Uterus (tissue), 2 donors: ENCODE results near the gene IL12B.

ENCODE experiments used
- CTCF ChIP-seq, 4 experiments: fragments of 200-600 bp in 2 of 4; fragments of 450-650 bp in 2 of 4; sonication (generic) in 2 of 4; IDR thresholded peaks; one replicate each; pipeline ENCODE4 v1.5.1; 2016 to 2019; ENCODE audit warnings: antibody characterized with exemption in 4 of 4, mild to moderate bottlenecking in 2 of 4, moderate library complexity in 1 of 4
- POLR2A ChIP-seq, 2 donors: fragments of 450-650 bp; IDR thresholded peaks; one replicate each; pipeline ENCODE4 v1.6.1; 2016; ENCODE audit warnings: antibody characterized with exemption in 2 of 2, mild to moderate bottlenecking in 1 of 2, moderate library complexity in 1 of 2

- TF ChIP-seq CTCF (IDR thresholded peaks at IDR 0.05) (no peak), POLR2A (IDR thresholded peaks at IDR 0.05) (no peak)
Observed at GRCh38 chr5:159362220-159362619, 31.9 kb upstream of the IL12B start.
